ENCODE measurements around the gene FANCI.

The FANCI gene

GRCh38 chr15:89323825-89324224 lies 80.0 kb downstream of the FANCI start:
- Histone ChIP-seq H3K9me3 (ENCODE audit: control insufficient read depth, insufficient read depth, low read length) (no peaks in the 10 kb centered on the region), H3K9ac (ENCODE audit: low read depth, low read length) (no peak overlapping the region), H3K4me1 (ENCODE audit: control insufficient read depth, insufficient read depth, low read length) (no peaks in the 10 kb centered on the region), H3K4me3 (ENCODE audit: low read depth, low read length) (no peak overlapping the region), H3K27ac (ENCODE audit: low read depth, low read length) (no peak overlapping the region), H3K27me3 (ENCODE audit: control insufficient read depth, insufficient read depth, low read length) (no peaks in the 10 kb centered on the region), H3K36me3 (ENCODE audit: control insufficient read depth, insufficient read depth, low read length) (peaks cover 100% of the 10 kb centered on the region)

- peaks cover 100% of the 10 kb centered on the region for H3K36me3 ChIP-seq (ENCODE audit: control insufficient read depth, insufficient read depth, low read length)
- no peaks in the 10 kb centered on the region for H3K27me3 ChIP-seq (ENCODE audit: control insufficient read depth, insufficient read depth, low read length)
- H3K27ac ChIP-seq (ENCODE audit: low read depth, low read length) = no peak overlapping the region
- H3K4me3 ChIP-seq (ENCODE audit: low read depth, low read length) = no peak overlapping the region
- H3K9me3 ChIP-seq (ENCODE audit: control insufficient read depth, insufficient read depth, low read length) = no peaks in the 10 kb centered on the region
- H3K4me1 ChIP-seq (ENCODE audit: control insufficient read depth, insufficient read depth, low read length) = no peaks in the 10 kb centered on the region
- H3K9ac ChIP-seq (ENCODE audit: low read depth, low read length) = no peak overlapping the region
Measured at GRCh38 chr15:89325039-89325803, 81.4 kb downstream of the FANCI start.

- no peaks in the 10 kb centered on the region for H3K9me3 ChIP-seq (ENCODE audit: control insufficient read depth, insufficient read depth, low read length)
- H3K4me3 ChIP-seq (ENCODE audit: low read depth, low read length) = no peak overlapping the region
- H3K9ac ChIP-seq (ENCODE audit: low read depth, low read length) = no peak overlapping the region
- H3K36me3 ChIP-seq (ENCODE audit: control insufficient read depth, insufficient read depth, low read length) = peaks cover 100% of the 10 kb centered on the region
- H3K27me3 ChIP-seq (ENCODE audit: control insufficient read depth, insufficient read depth, low read length) = no peaks in the 10 kb centered on the region
- no peak overlapping the region for H3K27ac ChIP-seq (ENCODE audit: low read depth, low read length)
- peaks cover 2% of the 10 kb centered on the region; the same call in 1 of the 2 replicates for H3K4me1 ChIP-seq (ENCODE audit: control insufficient read depth, insufficient read depth, low read length)
Measured at GRCh38 chr15:89326316-89326715, 82.5 kb downstream of the FANCI start.

DNA sequence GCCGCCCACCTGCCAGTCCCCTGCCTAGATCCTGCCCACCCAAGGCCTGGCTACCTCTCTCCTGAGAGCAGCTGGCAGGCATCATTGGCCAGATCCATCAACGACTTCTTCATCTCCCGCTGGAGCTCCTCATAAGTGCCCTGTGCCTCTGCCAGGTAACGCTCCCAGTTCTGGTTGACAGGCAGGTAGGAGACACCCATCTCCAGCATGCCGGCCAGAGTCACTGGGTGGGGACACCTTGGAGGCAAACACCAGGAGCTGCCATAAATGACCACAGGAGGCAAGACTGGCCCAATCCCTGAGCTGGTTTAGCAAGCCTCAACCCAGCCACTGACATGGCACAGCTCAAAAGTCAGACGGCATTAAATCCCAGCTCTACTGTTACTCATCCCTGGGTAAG lies 83.3 kb downstream of the FANCI start:
- Histone ChIP-seq H3K9ac (ENCODE audit: low read depth, low read length) (no peak overlapping the region), H3K9me3 (ENCODE audit: control insufficient read depth, insufficient read depth, low read length) (no peaks in the 10 kb centered on the region), H3K4me1 (ENCODE audit: control insufficient read depth, insufficient read depth, low read length) (peaks cover 9% of the 10 kb centered on the region; the same call in 1 of the 2 replicates), H3K4me3 (ENCODE audit: low read depth, low read length) (no peak overlapping the region), H3K27me3 (ENCODE audit: control insufficient read depth, insufficient read depth, low read length) (no peaks in the 10 kb centered on the region), H3K36me3 (ENCODE audit: control insufficient read depth, insufficient read depth, low read length) (peaks cover 100% of the 10 kb centered on the region), H3K27ac (ENCODE audit: low read depth, low read length) (no peak overlapping the region)

DNA sequence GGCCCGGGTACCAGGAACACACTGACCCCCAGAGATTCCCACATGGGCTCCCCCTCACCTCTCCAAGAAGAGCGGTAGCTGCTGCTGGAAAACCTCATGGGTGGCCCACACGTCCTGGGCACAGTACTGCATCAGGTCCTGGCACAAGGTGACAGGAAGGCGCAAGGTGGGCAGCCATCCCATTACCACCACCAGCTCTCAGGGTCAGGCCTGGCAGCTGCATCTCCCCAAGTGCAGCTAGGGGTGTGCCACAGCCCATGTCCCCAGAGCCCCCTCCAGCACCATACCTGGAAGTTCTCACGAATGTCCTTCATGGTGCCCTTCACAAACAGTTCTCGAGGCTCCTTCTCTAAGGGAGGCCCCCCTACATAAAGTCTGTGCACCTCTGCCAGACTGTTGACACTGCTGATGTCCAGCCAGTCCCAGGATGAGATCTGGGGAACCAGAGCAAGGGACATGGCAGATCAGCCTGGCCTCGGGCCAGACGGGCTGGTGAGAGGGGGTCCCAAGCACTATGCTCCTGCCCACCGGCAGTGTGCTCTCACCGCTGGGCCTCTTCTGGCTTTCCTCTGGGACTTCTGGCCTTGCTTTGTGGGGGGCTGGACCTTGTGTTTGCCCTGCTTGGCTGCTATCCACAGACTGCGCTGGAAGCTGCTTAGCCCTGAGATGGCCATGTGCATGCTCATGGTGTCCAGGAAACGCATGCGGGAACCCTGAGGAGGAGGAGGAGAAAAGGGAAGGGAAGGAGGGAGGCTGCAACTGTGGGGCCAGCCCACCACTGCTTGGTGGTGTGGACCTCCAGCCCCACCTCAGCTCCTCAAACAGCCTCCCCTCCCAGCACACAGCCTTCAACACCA lies 84.8 kb downstream of the FANCI start:
- Histone ChIP-seq H3K9ac (ENCODE audit: low read depth, low read length) (no peak overlapping the region), H3K4me1 (ENCODE audit: control insufficient read depth, insufficient read depth, low read length) (peaks cover 12% of the 10 kb centered on the region; the same call in 1 of the 2 replicates), H3K9me3 (ENCODE audit: control insufficient read depth, insufficient read depth, low read length) (no peaks in the 10 kb centered on the region), H3K27me3 (ENCODE audit: control insufficient read depth, insufficient read depth, low read length) (no peaks in the 10 kb centered on the region), H3K4me3 (ENCODE audit: low read depth, low read length) (no peak overlapping the region), H3K27ac (ENCODE audit: low read depth, low read length) (no peak overlapping the region), H3K36me3 (ENCODE audit: control insufficient read depth, insufficient read depth, low read length) (peaks cover 95% of the 10 kb centered on the region)

DNA sequence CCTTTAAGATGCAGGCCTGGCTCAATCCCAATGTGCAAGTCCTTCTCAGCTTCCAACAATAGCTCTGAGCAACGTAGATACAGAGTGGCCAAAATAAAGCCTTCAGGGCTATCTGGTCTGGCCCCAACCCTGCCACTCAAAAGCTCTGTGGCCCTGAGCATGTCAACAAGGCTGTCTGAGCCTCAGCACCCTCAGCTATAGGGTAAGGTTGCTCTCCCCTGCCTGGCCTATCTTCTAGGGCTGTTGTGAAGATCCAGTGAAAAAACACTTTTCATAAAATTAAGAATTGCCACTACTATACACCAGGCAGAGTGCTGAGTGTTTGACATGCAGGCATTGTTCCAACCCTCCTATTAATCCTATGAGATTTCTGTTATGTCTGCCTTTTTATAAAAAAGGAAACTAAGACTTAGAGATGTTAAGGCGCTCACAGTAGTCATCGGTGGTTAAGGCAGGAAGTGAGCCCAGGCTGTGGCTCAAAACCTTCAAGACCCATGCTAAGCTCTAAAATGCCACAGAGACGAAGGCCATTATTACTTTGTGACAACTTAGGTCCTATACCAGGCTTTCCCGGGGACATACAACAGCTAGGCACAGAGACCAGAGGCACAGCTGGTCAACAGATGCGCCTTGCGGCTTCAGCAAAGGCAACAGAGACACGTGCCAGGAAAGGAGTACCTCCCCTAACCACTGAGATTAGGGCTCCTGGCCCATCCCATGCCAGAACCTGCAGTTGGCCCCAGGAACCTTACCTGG lies 85.7 kb downstream of the FANCI start:
- Histone ChIP-seq H3K27ac (ENCODE audit: low read depth, low read length) (no peak overlapping the region), H3K36me3 (ENCODE audit: control insufficient read depth, insufficient read depth, low read length) (peaks cover 87% of the 10 kb centered on the region), H3K27me3 (ENCODE audit: control insufficient read depth, insufficient read depth, low read length) (no peaks in the 10 kb centered on the region), H3K9ac (ENCODE audit: low read depth, low read length) (no peak overlapping the region), H3K9me3 (ENCODE audit: control insufficient read depth, insufficient read depth, low read length) (no peaks in the 10 kb centered on the region), H3K4me3 (ENCODE audit: low read depth, low read length) (no peak overlapping the region), H3K4me1 (ENCODE audit: control insufficient read depth, insufficient read depth, low read length) (peaks cover 15% of the 10 kb centered on the region; the same call in 1 of the 2 replicates)

GRCh38 chr15:89330119-89330518 lies 86.3 kb downstream of the FANCI start:
- Histone ChIP-seq H3K4me3 (ENCODE audit: low read depth, low read length) (no peak overlapping the region), H3K27me3 (ENCODE audit: control insufficient read depth, insufficient read depth, low read length) (no peaks in the 10 kb centered on the region), H3K36me3 (ENCODE audit: control insufficient read depth, insufficient read depth, low read length) (peaks cover 80% of the 10 kb centered on the region), H3K4me1 (ENCODE audit: control insufficient read depth, insufficient read depth, low read length) (peaks cover 15% of the 10 kb centered on the region; the same call in 1 of the 2 replicates), H3K27ac (ENCODE audit: low read depth, low read length) (no peak overlapping the region), H3K9me3 (ENCODE audit: control insufficient read depth, insufficient read depth, low read length) (no peaks in the 10 kb centered on the region), H3K9ac (ENCODE audit: low read depth, low read length) (no peak overlapping the region)

GRCh38 chr15:89330881-89331595 lies 87.3 kb downstream of the FANCI start:
- H3K36me3 ChIP-seq (ENCODE audit: control insufficient read depth, insufficient read depth, low read length) = peaks cover 71% of the 10 kb centered on the region
- H3K27ac ChIP-seq (ENCODE audit: low read depth, low read length) = no peak overlapping the region
- H3K4me3 ChIP-seq (ENCODE audit: low read depth, low read length) = no peak overlapping the region
- no peak overlapping the region for H3K9ac ChIP-seq (ENCODE audit: low read depth, low read length)
- peaks cover 6% of the 10 kb centered on the region; the same call in 1 of the 2 replicates for H3K27me3 ChIP-seq (ENCODE audit: control insufficient read depth, insufficient read depth, low read length)
- no peaks in the 10 kb centered on the region for H3K9me3 ChIP-seq (ENCODE audit: control insufficient read depth, insufficient read depth, low read length)
- H3K4me1 ChIP-seq (ENCODE audit: control insufficient read depth, insufficient read depth, low read length) = peaks cover 15% of the 10 kb centered on the region; the same call in 1 of the 2 replicates

DNA sequence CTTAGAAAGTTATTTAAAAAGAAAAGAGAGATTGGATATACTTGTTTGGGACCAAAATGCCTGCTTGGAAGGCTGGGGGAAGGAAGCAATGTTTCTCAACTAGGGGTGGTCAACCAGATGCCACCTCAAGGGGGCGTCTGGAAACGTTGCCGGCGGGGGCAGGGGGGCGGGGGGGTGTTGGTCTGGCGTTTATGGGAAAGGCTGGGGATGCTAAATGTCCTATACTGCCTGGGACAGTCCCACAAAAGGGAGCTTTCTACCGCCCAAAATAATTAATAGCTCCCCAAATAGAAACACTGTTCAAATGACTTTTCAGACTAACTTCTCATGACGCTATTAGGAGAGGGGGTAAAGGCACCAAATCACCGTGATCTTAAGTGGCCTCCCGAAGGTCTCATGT lies 88.7 kb downstream of the FANCI start:
- H3K27me3 ChIP-seq (ENCODE audit: control insufficient read depth, insufficient read depth, low read length) = peaks cover 11% of the 10 kb centered on the region; the same call in 1 of the 2 replicates
- no peaks in the 10 kb centered on the region for H3K9me3 ChIP-seq (ENCODE audit: control insufficient read depth, insufficient read depth, low read length)
- H3K36me3 ChIP-seq (ENCODE audit: control insufficient read depth, insufficient read depth, low read length) = peaks cover 57% of the 10 kb centered on the region
- peaks cover 15% of the 10 kb centered on the region; the same call in 1 of the 2 replicates for H3K4me1 ChIP-seq (ENCODE audit: control insufficient read depth, insufficient read depth, low read length)
- H3K27ac ChIP-seq (ENCODE audit: low read depth, low read length) = no peak overlapping the region
- H3K4me3 ChIP-seq (ENCODE audit: low read depth, low read length) = no peak overlapping the region
- H3K9ac ChIP-seq (ENCODE audit: low read depth, low read length) = no peak overlapping the region
